WI38 (cell line): ENCODE measurements around the gene FXN.
A peak's percentile ranks its signal among the peaks of the same experiment; 100 is the strongest.

Experiments
- H3K4me3 ChIP-seq: 2 replicates; pipeline ENCODE4 v1.5.1; 2011; ENCODE audit warnings: low read depth, mild to moderate bottlenecking, control low read depth, low read length
- TF ChIP-seq, protein P1 (sequence below): IDR thresholded peaks from 2 replicates; pipeline ENCODE4 v1.5.1; 2012; ENCODE audit warnings: low read depth, mild to moderate bottlenecking, control low read depth, low read length

The FXN gene

DNA sequence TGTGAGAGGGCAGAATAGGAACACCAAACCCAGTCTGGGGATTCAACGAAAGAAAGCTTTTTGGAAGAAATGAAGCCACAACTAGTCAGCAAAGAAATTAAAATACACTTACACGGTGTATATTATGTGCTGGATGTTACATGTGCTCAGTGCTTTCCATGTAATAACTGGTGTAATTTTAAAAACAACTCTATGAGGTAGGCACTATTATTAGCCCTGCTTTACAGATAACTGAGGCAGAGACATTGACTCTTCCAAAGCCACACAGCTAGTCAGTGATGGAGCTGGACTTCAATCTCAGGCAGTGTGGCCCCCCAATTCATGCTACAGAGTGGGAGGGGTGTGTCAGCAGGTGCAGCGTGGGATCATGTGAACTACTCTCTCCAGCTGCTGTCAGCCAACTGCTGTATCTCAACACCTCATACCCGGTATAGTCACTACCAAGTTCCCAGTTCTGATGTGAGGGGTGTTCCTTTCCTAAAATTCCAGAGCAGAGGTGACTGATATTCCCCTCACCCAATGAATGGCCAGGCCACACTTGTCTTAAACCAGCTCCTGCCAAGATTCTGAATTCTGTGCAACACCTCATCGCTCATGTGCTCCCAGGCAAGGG lies 104.7 kb downstream of the FXN start:
- TF ChIP-seq, protein P1, sequence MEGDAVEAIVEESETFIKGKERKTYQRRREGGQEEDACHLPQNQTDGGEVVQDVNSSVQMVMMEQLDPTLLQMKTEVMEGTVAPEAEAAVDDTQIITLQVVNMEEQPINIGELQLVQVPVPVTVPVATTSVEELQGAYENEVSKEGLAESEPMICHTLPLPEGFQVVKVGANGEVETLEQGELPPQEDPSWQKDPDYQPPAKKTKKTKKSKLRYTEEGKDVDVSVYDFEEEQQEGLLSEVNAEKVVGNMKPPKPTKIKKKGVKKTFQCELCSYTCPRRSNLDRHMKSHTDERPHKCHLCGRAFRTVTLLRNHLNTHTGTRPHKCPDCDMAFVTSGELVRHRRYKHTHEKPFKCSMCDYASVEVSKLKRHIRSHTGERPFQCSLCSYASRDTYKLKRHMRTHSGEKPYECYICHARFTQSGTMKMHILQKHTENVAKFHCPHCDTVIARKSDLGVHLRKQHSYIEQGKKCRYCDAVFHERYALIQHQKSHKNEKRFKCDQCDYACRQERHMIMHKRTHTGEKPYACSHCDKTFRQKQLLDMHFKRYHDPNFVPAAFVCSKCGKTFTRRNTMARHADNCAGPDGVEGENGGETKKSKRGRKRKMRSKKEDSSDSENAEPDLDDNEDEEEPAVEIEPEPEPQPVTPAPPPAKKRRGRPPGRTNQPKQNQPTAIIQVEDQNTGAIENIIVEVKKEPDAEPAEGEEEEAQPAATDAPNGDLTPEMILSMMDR, result no peak

DNA sequence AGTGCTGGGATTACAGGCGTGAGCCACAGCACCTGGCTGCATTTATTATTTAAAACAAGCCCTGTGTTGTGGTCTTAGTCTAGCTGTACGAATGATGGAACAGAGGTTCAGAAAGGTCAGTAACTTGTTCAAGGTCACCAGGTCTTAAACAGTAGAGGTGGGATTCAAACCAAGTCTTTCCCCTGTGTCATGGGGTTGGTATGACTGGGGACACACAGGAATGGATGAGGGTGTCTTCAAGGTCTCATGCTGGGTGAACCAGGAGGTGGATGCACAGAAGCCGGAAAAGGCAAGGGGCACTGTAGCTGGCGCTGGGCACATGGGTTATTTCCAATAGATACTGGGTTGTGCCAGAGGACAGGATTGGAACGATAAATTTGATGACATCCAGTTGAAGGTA lies 106.3 kb downstream of the FXN start:
- no peak overlapping the region for H3K4me3 ChIP-seq
- TF ChIP-seq, protein P1, result no peak

More for the DNA sequence above, 104.7 kb downstream of the FXN start:
- H3K4me3 ChIP-seq, result no peak overlapping the region

DNA sequence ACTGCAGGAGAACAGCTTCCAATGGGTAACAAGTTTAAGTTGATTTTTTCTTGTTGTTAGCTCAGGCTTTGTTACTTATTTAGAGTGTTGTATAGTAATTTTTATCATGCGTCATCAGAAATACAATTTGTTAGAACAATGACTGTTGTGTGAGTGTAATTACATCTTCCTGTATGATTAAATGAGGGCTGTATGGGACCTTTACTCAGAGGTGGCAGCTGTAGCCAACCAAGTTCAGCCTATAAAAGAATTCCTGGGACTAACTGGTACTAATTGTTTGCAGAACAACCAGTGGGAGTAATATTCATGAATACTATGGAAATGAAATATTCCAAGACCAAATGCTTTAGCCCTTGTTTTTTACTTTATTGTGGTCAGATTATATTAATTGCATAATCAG lies 107.7 kb downstream of the FXN start:
- no peak overlapping the region for H3K4me3 ChIP-seq
- TF ChIP-seq, protein P1, result no peak

DNA sequence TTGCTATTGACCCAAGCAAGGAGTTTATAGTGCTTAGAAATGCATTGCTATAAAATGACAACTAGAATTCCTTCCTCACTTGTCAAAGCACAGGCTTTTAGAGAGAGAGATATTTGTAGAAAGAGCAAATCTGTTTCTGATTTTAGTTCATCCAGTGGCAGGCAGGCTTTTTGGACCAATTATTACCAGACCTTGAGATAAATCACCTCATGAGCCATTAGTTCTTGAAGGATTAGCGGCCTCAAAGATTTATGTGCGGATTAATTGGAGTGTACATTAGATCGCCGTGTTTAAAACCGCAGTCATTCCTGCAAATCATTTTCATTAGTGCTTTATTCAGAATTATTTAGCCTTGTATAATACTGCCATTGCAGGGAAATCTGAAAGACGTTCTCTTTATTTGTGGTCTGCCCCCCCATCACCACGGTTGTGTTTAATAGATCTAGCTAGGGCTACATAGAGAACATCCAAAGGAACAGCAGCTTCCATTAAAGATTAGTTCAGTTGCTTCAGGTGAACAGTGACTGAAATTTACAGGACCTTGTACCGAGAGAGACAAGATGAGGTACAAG lies 109.7 kb downstream of the FXN start:
- no peak overlapping the region for H3K4me3 ChIP-seq

DNA sequence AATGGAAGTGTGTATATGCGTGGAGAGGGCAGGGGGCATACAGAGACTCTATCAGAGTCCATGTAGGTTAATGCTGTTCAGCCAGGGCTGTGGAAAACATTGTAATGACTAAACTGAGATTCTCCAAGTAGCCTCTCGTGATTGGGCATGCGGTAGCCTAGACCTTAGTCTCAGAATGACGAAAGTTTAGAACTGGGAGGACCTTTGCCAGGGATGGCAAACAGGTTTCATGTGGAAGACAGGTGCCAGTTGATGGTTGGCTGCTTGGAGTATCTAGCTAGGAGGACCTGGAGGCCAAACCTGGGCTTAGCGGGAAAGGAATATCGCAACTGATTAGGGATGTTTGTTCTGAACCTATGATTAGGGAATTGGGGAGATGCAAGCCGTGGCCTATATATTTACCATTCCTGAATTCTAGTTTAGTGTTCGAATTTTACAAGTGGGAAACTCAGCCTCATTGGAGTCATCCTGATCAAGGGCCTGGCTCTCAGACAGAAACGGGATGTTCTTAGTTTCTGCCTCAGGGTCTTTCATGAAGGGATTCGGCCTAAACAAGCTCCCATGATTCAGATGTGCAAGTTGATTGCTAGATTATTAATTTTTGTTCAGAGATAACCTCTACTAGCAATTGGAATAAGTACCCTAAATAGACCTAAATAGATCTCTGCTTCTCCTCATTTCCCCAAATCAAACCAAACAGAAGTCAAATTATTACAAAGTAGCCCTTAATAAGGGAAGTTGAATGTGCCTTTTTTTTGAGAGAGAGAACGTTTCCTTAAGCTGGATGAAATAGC lies 111.7 kb downstream of the FXN start:
- TF ChIP-seq, protein P1, result no peak
- H3K4me3 ChIP-seq, result no peak overlapping the region

More for the DNA sequence above, 109.7 kb downstream of the FXN start:
- TF ChIP-seq, protein P1, result no peak

DNA sequence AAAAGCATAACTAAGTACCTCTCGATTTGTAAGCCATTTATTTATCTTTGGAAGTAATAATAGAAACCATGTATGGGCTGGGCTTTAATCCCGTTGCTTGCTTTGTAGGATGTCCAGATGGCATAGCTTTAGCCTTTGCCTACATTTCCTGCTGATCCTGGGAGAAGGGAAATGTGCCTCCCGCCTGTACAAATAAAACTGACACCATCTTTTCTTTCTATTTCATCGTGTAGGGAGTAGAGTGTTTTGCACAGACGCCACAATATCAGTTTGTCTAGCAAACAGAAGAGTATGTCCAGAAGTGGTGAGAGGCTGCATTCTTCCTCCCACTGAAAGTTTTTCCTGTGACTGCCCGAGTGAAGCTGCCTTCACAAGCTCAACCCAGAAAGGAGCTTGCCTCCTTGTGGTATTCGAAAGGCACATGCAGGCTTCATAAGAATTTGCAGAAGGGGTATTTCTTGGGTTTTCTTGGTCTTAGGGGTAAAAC lies 113.8 kb downstream of the FXN start:
- H3K4me3 ChIP-seq, result peak overlapping the region; percentile 47
- TF ChIP-seq, protein P1, result peak; percentile 28
